T-helper 22 cell (primary cell): Measurements from ENCODE around the gene SDHA.
"Not testable (repeated sequence)": the region's sequence is repeated elsewhere in the genome, so short reads cannot be mapped to it uniquely, and the experiment has no call there.

Experiments used
- DNase-seq: peaks from one replicate; pipeline ENCODE4 v3.0.0-alpha.2; 2020; ENCODE audit warnings: low read depth

The SDHA gene

DNA sequence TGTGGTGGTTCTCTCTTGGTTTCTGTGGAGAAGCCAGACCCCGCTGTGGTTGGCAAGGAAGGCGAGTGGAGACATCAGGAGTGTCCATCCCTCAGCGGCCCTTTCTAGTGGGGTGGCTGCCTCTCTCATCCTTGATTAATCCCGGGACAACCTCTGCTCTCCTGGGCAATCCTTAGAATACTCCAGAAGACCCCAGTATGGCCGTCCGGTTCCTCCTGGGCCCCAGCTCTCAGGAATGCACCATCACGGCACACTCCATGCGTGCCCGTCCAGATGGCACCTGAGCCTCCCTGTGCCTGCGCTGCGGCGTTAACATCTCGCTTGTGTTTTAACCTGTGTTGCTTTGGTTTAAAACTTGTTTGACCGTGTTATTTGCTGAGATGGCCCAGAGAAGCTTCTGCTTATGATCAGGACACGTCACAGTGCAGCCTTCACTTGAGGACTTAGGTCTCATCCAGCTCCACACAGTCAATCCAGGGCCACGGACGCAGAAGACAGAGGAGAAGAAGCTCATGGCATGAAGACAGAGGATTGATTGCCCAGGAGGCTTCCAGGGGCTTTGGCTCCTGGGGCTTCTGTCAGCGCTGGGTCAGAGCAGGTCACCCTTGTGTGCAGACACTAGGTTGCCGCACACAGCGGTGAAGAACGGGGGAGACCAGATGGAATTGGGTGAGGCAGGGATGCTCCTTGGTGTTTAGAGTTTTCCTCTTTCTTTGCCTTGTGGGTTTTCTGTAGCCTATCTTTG, 82.7 kb downstream of the SDHA start:
- DNase-seq: not testable (repeated sequence)

DNA sequence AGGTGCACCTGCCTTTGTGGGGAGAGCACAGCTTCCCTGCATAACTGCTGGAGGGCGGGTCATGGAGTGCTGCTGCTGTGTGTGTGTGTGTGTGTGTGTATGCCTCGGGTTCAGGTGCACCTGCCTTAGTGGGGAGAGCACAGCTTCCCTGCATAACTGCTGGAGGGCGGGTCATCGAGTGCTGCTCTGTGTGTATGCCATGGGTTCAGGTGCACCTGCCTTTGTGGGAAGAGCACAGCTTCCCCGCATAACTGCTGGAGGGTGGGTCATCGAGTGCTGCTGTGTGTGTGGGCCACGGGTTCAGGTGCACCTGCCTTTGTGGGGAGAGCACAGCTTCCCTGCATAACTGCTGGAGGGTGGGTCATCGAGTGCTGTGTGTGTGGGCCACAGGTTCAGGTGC, 84.3 kb downstream of the SDHA start:
- not testable (repeated sequence) for DNase-seq

DNA sequence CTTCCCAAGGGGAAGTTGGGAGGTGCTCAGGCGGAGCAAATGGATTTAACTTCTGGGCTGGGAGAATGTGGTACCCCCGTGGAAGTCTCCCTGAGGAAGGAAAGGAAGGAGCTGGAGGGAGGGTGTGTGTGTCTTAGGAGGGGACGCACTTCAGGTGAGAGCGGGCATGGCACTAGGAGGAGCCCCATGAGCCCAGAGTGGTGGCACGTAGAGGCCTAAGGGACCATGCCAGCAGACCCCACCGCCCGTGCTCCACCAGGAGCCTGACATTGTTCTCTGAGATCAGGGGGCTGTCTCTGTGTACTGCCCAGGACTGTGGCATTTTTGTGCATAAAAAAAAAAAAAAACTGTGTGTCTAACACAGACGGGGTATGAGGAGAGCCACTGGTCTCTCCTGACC, 84.8 kb downstream of the SDHA start:
- DNase-seq: no peak

DNA sequence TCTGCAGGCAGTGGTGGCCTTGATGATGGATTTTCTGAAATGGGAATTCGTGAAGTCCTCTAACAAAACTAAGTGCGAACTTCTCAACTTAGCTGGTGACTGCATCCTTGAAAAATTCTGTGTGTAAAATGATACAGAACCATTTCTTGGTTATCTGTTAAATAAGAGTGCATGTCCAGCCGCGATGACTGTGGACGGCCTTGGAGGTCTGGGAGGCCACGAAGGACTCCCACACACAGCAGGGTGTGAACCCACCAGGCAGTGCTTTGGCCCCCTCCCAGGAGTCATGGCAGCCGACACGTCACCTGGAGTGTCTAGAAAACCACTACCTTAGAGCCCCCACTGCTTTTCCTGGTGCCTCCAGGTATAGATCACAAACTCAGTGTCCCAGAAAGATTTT, 85.6 kb downstream of the SDHA start:
- not testable (repeated sequence) for DNase-seq

DNA sequence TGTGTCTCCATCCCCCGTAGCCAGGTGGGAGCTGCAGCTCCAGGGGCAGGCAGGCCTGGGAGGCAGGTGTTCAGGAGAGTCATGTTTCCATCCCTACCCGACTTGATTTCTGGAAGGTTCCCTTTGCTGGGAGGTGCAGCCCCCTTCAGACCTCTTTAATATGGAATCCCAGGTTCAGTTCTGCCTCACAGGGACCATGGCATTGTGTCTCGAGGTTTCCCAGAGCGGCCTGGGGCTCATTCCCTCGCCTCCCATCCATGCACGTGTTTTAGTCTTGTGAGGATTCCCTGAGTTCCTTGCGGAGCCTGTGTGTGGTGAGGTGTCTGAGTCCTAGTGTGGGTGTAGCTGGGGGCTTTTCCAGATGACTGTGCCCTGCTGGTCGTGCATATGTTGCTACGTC, 86.9 kb downstream of the SDHA start:
- no peak for DNase-seq

DNA sequence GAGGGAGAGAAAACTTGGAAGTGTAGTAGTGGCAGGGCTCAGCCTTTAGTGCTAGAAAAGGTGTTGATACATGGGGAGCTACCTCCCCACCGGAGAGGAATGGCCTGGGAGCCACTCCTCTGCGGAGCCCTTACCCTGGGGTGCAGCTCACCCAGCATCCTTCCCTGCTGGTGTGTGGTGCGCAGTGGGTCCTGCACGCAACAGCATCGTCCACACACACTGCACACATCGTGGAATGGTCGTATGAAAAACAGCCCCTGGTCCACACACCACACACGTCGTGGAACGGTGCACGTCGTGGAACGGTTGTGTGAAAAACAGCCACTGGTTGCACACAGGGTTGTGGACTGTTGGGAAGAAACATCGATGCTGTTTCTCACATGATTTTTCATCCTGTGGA, 87.3 kb downstream of the SDHA start:
- no peak for DNase-seq

DNA sequence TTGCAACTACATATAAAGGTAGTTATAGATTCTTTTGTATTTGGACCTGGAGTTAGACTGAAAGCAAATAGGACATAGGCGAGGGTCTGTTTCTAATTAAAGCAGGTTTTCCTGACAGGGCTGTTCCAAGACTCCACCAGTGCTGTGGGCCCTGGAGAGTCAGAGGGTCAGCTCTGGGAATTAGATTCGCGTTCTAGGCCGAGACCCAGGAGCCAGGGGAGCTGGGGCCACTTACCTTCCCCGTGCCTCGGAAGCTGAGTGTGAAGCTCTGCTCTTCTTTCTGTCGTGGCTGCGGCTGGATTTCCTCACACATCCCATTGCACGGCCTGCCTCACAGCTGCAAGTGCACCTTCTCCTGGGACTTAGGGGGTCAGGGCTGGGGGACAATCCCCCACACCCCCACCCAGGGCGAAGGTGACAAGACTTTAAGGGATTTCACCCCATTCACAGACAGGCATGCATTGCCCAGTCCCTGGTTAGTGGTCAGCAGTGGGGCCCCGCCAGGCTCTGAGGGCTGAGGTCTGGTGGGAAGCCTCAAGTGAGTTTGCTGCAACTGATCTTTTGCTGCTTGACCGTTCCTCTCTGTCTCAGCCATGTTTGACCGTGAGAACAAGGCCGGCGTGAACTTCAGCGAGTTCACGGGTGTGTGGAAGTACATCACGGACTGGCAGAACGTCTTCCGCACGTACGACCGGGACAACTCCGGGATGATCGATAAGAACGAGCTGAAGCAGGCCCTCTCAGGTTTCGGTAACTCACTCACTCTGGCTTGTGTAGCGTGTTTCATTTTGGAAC, 88.1 kb downstream of the SDHA start:
- no peak for DNase-seq
